DMS79 (cell line): ENCODE data around the gene CRLF3.
"Not testable (repeated sequence)": the region's sequence is repeated elsewhere in the genome, so short reads cannot be mapped to it uniquely, and the experiment has no call there.

Experiments used
- DNase-seq: peaks from one replicate; lab custom pipeline; 2025; lab: John Stamatoyannopoulos, UW

The CRLF3 gene

GRCh38 chr17:30736371-30736770, 88.1 kb downstream of the CRLF3 start:
- not testable (repeated sequence) for DNase-seq

GRCh38 chr17:30735644-30736043, 88.8 kb downstream of the CRLF3 start:
- not testable (repeated sequence) for DNase-seq

GRCh38 chr17:30735206-30735605, 89.3 kb downstream of the CRLF3 start:
- DNase-seq, result not testable (repeated sequence)

GRCh38 chr17:30734153-30734552, 90.3 kb downstream of the CRLF3 start:
- DNase-seq, result not testable (repeated sequence)
